HEK293T (cell line): ENCODE measurements around the gene STK24.

Experiments
- CTCF ChIA-PET: fragments of 350-600 bp; formaldehyde crosslinking; extraction: SDS; loops from one replicate; lab custom pipeline; 2021; ENCODE audit warnings: antibody characterized with exemption, inconsistent platforms; lab: Yijun Ruan, JAX
- POLR2A ChIA-PET: fragments of 350-600 bp; formaldehyde crosslinking; extraction: SDS; loops from one replicate; lab custom pipeline; 2020; ENCODE audit warnings: antibody characterized with exemption, inconsistent platforms; lab: Yijun Ruan, JAX
- DNase-seq: peaks from one replicate; pipeline ENCODE4 v3.0.0; 2012; ENCODE audit warnings: mixed read lengths; ENCODE audit errors: extremely low spot score
- ARNT ChIP-seq: fragments of 450-650 bp; IDR thresholded peaks from 2 replicates; pipeline ENCODE4 v1.6.1; 2017; ENCODE audit warnings: mild to moderate bottlenecking
- BHLHE40 ChIP-seq: fragments of 450-650 bp; IDR thresholded peaks from 2 replicates; pipeline ENCODE4 v1.6.1; 2016; ENCODE audit warnings: mild to moderate bottlenecking, moderate library complexity, borderline replicate concordance
- CTBP1 ChIP-seq: fragments of 450-650 bp; IDR thresholded peaks from 2 replicates; pipeline ENCODE4 v1.6.1; 2016; ENCODE audit warnings: borderline replicate concordance
- ELF4 ChIP-seq: fragments of 450-650 bp; IDR thresholded peaks from 2 replicates; pipeline ENCODE4 v1.6.1; 2017; ENCODE audit warnings: antibody characterized with exemption
- FOXA1 ChIP-seq: fragments of 450-650 bp; IDR thresholded peaks from 2 replicates; pipeline ENCODE4 v1.6.1; 2016; ENCODE audit warnings: mild to moderate bottlenecking
- FOXK2 ChIP-seq: fragments of 450-650 bp; IDR thresholded peaks from 2 replicates; pipeline ENCODE4 v1.6.1; 2016; ENCODE audit warnings: mild to moderate bottlenecking
- FOXM1 ChIP-seq: fragments of 450-650 bp; IDR thresholded peaks from 2 replicates; pipeline ENCODE4 v1.6.1; 2017; ENCODE audit warnings: mild to moderate bottlenecking, borderline replicate concordance
- HDGF ChIP-seq: fragments of 450-650 bp; IDR thresholded peaks from 2 replicates; pipeline ENCODE4 v1.6.1; 2017; ENCODE audit warnings: antibody characterized with exemption, borderline replicate concordance
- L3MBTL2 ChIP-seq: fragments of 450-650 bp; conservative IDR thresholded peaks from 2 replicates; pipeline ENCODE4 v1.6.1; 2016; ENCODE audit warnings: mild to moderate bottlenecking
- LEF1 ChIP-seq: fragments of 450-650 bp; IDR thresholded peaks from 2 replicates; pipeline ENCODE4 v1.6.1; 2017; ENCODE audit warnings: mild to moderate bottlenecking, borderline replicate concordance
- NFRKB ChIP-seq: fragments of 450-650 bp; IDR thresholded peaks from 2 replicates; pipeline ENCODE4 v1.6.1; 2016; ENCODE audit warnings: mild to moderate bottlenecking, moderate library complexity
- PKNOX1 ChIP-seq: fragments of 450-650 bp; IDR thresholded peaks from 2 replicates; pipeline ENCODE4 v1.6.1; 2016
- SP1 ChIP-seq: fragments of 450-650 bp; IDR thresholded peaks from 2 replicates; pipeline ENCODE4 v1.6.1; 2017
- SUZ12 ChIP-seq: fragments of 450-650 bp; IDR thresholded peaks from 2 replicates; pipeline ENCODE4 v1.6.1; 2016; ENCODE audit warnings: mild to moderate bottlenecking
- TARDBP ChIP-seq: fragments of 450-650 bp; IDR thresholded peaks from 2 replicates; pipeline ENCODE4 v1.6.1; 2016
- ZNF384 ChIP-seq: fragments of 450-650 bp; IDR thresholded peaks from 2 replicates; pipeline ENCODE4 v1.6.1; 2016

Gene STK24

DNA sequence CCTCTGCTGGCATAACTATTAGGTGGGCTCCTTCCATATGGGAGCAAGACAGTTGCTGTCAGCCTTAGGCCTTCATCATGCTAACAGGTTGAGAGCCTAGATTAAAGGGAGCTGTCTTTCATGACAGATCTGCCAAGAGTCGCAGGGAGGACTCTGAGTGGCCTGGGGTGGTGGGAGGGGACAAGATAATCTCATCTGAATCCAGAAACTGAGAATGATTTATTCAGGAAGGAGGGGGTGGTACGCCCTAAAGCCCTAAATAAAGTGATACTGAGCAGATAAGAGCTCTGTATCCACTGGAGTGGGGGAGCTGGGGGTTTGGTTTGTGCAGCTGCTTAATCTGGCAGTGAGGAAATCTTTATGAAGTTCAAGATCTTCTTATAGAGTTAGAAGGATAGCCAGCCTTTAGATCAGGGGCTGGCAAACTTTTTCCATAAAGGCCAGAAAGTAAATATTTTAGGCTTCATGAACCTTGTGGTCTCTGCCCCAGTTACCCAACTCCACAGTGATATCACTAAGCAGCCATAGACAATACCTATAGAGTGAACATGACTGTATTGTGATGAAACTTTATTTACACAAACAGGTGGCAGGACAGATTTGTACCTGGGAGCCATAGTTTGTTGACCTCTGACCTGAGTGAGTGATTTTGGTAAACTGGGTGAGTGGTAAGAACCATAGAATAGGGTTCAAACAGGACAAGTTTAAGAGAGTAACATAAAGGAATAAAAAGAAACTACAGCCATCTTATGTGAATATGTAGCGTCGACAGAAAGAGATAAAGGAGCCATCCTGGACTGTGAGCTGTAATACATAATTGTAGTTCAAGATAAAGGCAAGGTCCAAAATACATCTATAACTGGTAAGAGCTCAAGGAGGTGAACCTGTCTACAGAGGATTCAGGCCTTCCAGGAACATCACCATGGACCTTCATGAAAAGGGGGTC is 9.8 kb upstream of the STK24 start:
- ChIA-PET POLR2A (interaction anchor here (0.9 kb wide), 1 partner anchor 9 kb away, joined by 3 read pairs; no protein-coding TSS in a partner anchor), CTCF (no interaction called here)
- TF ChIP-seq HDGF = no peak
- TF ChIP-seq ARNT = no peak
- TF ChIP-seq TARDBP = no peak
- no peak for TF ChIP-seq SP1
- TF ChIP-seq FOXM1 = no peak
- TF ChIP-seq CTBP1 = no peak
- TF ChIP-seq BHLHE40 = no peak
- DNase-seq = no peak

- ChIA-PET POLR2A (interaction anchor here (0.9 kb wide), 1 partner anchor 8 kb away, joined by 3 read pairs; no protein-coding TSS in a partner anchor), CTCF (no interaction called here)
These were observed 9.0 kb upstream of the STK24 start for GRCh38 chr13:98585946-98586345.

DNA sequence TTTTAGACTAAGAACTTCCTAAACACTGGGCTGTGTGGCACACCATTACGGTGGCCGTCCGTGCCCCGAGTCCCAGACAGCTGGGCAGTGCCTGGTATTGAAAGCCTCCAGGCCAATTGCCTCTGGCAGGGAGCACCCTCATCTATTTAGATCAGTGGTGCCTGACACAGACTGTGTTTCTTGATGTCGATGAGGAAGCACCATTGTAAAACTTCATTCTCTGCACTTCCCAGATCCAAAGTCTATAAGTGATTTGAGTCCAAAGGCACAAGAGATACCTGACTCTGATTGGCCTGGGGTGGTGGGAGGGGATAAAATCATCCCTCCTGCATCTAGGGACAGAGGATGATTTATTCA is 8.5 kb upstream of the STK24 start:
- POLR2A ChIA-PET = no interaction called here
- CTCF ChIA-PET = no interaction called here
- TF ChIP-seq SUZ12 = no peak
- TF ChIP-seq CTBP1 = no peak
- TF ChIP-seq ELF4 = no peak
- TF ChIP-seq PKNOX1 = no peak
- TF ChIP-seq ZNF384 = no peak
- no peak for TF ChIP-seq FOXA1
- no peak for TF ChIP-seq TARDBP
- TF ChIP-seq L3MBTL2 = no peak
- TF ChIP-seq SP1 = no peak
- no peak for TF ChIP-seq NFRKB

More at GRCh38 chr13:98585946-98586345, 9.0 kb upstream of the STK24 start:
- TF ChIP-seq FOXM1 = no peak
- no peak for TF ChIP-seq CTBP1
- TF ChIP-seq ZNF384 = no peak
- no peak for TF ChIP-seq TARDBP
- TF ChIP-seq BHLHE40 = no peak
- TF ChIP-seq FOXK2 = no peak
- no peak for TF ChIP-seq LEF1
- no peak for TF ChIP-seq L3MBTL2
- DNase-seq = no peak

DNA sequence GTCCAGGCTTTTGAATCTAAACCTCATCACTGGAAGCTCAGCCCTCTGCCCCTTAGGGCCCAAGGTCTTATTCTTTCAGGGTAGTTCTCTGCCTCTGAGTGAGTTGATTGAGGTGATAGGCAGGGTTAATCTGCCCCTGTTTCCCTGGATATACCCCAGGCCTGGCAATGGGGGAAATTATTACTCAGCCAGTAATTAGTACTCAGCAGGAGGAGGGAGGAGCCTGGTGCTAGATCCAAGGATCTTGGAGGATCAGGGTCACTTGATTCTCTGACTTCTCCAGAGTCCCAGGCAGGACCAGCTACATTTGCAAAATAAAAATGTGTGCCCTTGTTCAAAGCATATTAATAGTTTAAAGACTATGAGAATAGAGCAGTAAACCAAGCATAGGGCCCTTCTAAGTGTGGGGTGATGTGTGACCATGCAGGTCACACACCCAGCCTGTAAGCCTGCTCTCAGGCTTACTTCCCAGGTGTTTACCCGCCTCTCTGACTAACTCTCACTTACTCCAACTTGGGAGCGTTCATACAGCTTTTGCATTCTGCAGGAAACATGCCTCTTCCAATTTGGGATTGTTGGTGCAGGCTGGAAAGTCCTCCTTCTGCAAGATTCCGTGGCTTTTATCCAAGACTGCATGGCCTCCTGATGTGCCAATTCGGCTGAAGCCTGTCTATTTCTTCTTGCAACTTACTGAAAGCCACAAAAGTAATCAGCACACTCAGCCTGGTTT is 7.9 kb upstream of the STK24 start:
- TF ChIP-seq FOXK2 = no peak
- TF ChIP-seq ELF4 = no peak
- TF ChIP-seq BHLHE40 = no peak
- TF ChIP-seq NFRKB = no peak
- TF ChIP-seq ZNF384 = no peak
- TF ChIP-seq FOXM1 = no peak
- no peak for TF ChIP-seq SUZ12
- no peak for TF ChIP-seq CTBP1
- no peak for TF ChIP-seq L3MBTL2
- TF ChIP-seq HDGF = no peak
- no peak for TF ChIP-seq ARNT
- no peak for TF ChIP-seq FOXA1
- TF ChIP-seq LEF1 = no peak
- TF ChIP-seq SP1 = no peak
- no peak for TF ChIP-seq PKNOX1
- no peak for TF ChIP-seq TARDBP
- ChIA-PET CTCF (interaction anchor here (0.6 to 0.7 kb wide), 3 partner anchors 14 to 95 kb away, joined by 4 to 5 read pairs (median 4); no protein-coding TSS in a partner anchor), POLR2A (no interaction called here)
- DNase-seq = no peak

More for the DNA sequence above, 8.5 kb upstream of the STK24 start:
- DNase-seq = no peak

DNA sequence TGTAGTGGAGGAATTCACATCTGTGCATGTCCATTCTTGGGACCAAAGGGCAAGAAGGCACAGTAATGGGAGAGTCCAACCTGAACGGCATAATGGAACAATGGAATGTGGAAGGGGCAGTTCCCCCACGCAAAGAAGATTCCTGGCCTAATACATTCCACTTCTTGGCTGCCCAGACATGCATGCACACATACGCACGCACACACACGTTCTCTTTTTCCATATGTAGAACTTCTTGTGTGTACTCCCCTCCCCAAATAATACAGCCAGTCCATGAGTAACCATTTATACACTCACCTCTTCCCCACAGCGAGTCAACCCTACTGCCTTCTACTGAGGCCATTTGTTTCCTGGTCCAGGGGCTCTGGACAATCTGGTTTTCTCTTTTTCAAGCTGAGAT is 6.0 kb upstream of the STK24 start:
- CTCF ChIA-PET = interaction anchor here (0.7 to 1.3 kb wide), 3 partner anchors 36 to 70 kb away, joined by 3 to 5 read pairs (median 3); no protein-coding TSS in a partner anchor
- no peak for DNase-seq
- POLR2A ChIA-PET = interaction anchor here (1.2 kb wide), 1 partner anchor 101 kb away, joined by 3 read pairs; no protein-coding TSS in a partner anchor
- TF ChIP-seq FOXM1 (no peak), FOXK2 (no peak), ELF4 (no peak), BHLHE40 (no peak), HDGF (no peak), ARNT (no peak), SP1 (no peak), NFRKB (no peak), LEF1 (no peak), FOXA1 (no peak), CTBP1 (no peak), L3MBTL2 (no peak)
